Activated naive CD8-positive, alpha-beta T cell treated with anti-CD3 and anti-CD28 coated beads, Interleukin-2, amount 10 ng/mL, durations not matched to agents 7 days and 5 days (primary cell): ENCODE data around the gene HS6ST3. TPM values are rescaled to one million over a fixed set of nuclear protein-coding genes. Genes with fewer than 3 reads are reported as not detected.

Experiments
- ATAC-seq: fragments of 150-1000 bp; cut with Tn5 transposase; one replicate; pipeline ENCODE4 v1.10.0; 2021; ENCODE audit warnings: low read depth, moderate library complexity
- POLR2A ChIA-PET: fragments of 350-600 bp; sonication (Branson Sonifier 250); formaldehyde crosslinking; loops from one replicate; lab custom pipeline; 2021; ENCODE audit warnings: antibody characterized with exemption; lab: Charles Lee
- DNase-seq: peaks from one replicate; pipeline ENCODE4 v3.0.0; 2021
- H3K27ac Mint-ChIP-seq: one replicate; pipeline ENCODE4 v1.8.0; 2022; ENCODE audit warnings: mild to moderate bottlenecking, mixed read lengths
- H3K27me3 Mint-ChIP-seq: one replicate; pipeline ENCODE4 v1.8.0; 2022; ENCODE audit warnings: mild to moderate bottlenecking, moderate library complexity, mixed read lengths
- H3K36me3 Mint-ChIP-seq: one replicate; pipeline ENCODE4 v1.8.0; 2021; ENCODE audit warnings: mild to moderate bottlenecking, mixed read lengths
- H3K4me1 Mint-ChIP-seq: one replicate; pipeline ENCODE4 v1.8.0; 2021; ENCODE audit warnings: mixed read lengths
- H3K4me3 Mint-ChIP-seq: one replicate; pipeline ENCODE4 v1.8.0; 2022; ENCODE audit warnings: mild to moderate bottlenecking, moderate library complexity, mixed read lengths
- H3K9me3 Mint-ChIP-seq: one replicate; pipeline ENCODE4 v1.8.0; 2021; ENCODE audit warnings: mixed read lengths
- total RNA-seq, 2 experiments: library from RNA; stranded (reverse); gene quantifications; one replicate each; pipeline ENCODE4 v1.2.3, GENCODE V29; 2021

HS6ST3 gene
- total RNA-seq, 2 experiments from 2014 or later: not detected

GRCh38 chr13:96415831-96416385 is 326.0 kb downstream of the HS6ST3 start:
- Mint-ChIP-seq H3K27me3 (no peaks in the 10 kb centered on the region), H3K9me3 (peaks cover 8% of the 10 kb centered on the region), H3K4me3 (no peak overlapping the region), H3K4me1 (no peaks in the 10 kb centered on the region), H3K36me3 (no peaks in the 10 kb centered on the region), H3K27ac (no peak overlapping the region)
- DNase-seq: no peak
- POLR2A ChIA-PET: no interaction called here
- no peak for ATAC-seq

GRCh38 chr13:96417939-96418685 is 328.2 kb downstream of the HS6ST3 start:
- peaks cover 2% of the 10 kb centered on the region for H3K9me3 Mint-ChIP-seq
- no peak overlapping the region for H3K27ac Mint-ChIP-seq
- ATAC-seq: no peak
- no peaks in the 10 kb centered on the region for H3K36me3 Mint-ChIP-seq
- no peak for DNase-seq
- H3K4me3 Mint-ChIP-seq: no peak overlapping the region
- no peaks in the 10 kb centered on the region for H3K27me3 Mint-ChIP-seq
- H3K4me1 Mint-ChIP-seq: no peaks in the 10 kb centered on the region
- POLR2A ChIA-PET: no interaction called here

GRCh38 chr13:96421314-96421713 is 331.4 kb downstream of the HS6ST3 start:
- Mint-ChIP-seq H3K4me1 (no peaks in the 10 kb centered on the region), H3K4me3 (no peak overlapping the region), H3K27ac (no peak overlapping the region), H3K27me3 (no peaks in the 10 kb centered on the region), H3K9me3 (peaks cover 2% of the 10 kb centered on the region), H3K36me3 (no peaks in the 10 kb centered on the region)
- no peak for DNase-seq
- POLR2A ChIA-PET: no interaction called here
- no peak for ATAC-seq

GRCh38 chr13:96422002-96422401 is 332.1 kb downstream of the HS6ST3 start:
- POLR2A ChIA-PET: no interaction called here
- DNase-seq (no peak), ATAC-seq (no peak)
- H3K4me1 Mint-ChIP-seq: no peaks in the 10 kb centered on the region
- H3K27me3 Mint-ChIP-seq: no peaks in the 10 kb centered on the region
- no peak overlapping the region for H3K27ac Mint-ChIP-seq
- H3K4me3 Mint-ChIP-seq: no peak overlapping the region
- no peaks in the 10 kb centered on the region for H3K36me3 Mint-ChIP-seq
- peaks cover 2% of the 10 kb centered on the region for H3K9me3 Mint-ChIP-seq

- ATAC-seq: no peak
- Mint-ChIP-seq H3K27me3 (no peaks in the 10 kb centered on the region), H3K4me1 (no peaks in the 10 kb centered on the region), H3K27ac (no peak overlapping the region), H3K36me3 (no peaks in the 10 kb centered on the region), H3K9me3 (peaks cover 2% of the 10 kb centered on the region), H3K4me3 (no peak overlapping the region)
- POLR2A ChIA-PET: no interaction called here
- DNase-seq: no peak
Observed at GRCh38 chr13:96426167-96426566, 336.3 kb downstream of the HS6ST3 start.

GRCh38 chr13:96428911-96429310 is 339.0 kb downstream of the HS6ST3 start:
- DNase-seq: no peak
- Mint-ChIP-seq H3K9me3 (peaks cover 4% of the 10 kb centered on the region), H3K4me3 (no peak overlapping the region), H3K4me1 (no peaks in the 10 kb centered on the region), H3K27ac (no peak overlapping the region), H3K36me3 (no peaks in the 10 kb centered on the region), H3K27me3 (no peaks in the 10 kb centered on the region)
- POLR2A ChIA-PET: no interaction called here
- no peak for ATAC-seq

- Mint-ChIP-seq H3K27ac (no peak overlapping the region), H3K36me3 (no peaks in the 10 kb centered on the region), H3K9me3 (peaks cover 5% of the 10 kb centered on the region), H3K27me3 (no peaks in the 10 kb centered on the region), H3K4me3 (no peak overlapping the region), H3K4me1 (no peaks in the 10 kb centered on the region)
- ATAC-seq: no peak
- POLR2A ChIA-PET: no interaction called here
- no peak for DNase-seq
Observed at GRCh38 chr13:96431044-96431581, 341.2 kb downstream of the HS6ST3 start.

GRCh38 chr13:96444676-96445075 is 354.8 kb downstream of the HS6ST3 start:
- H3K27me3 Mint-ChIP-seq: no peaks in the 10 kb centered on the region

GRCh38 chr13:96449920-96450319 is 360.0 kb downstream of the HS6ST3 start:
- H3K27ac Mint-ChIP-seq: no peak overlapping the region
- H3K9me3 Mint-ChIP-seq: peaks cover 5% of the 10 kb centered on the region
- DNase-seq (no peak), ATAC-seq (no peak)
- POLR2A ChIA-PET: no interaction called here
- no peaks in the 10 kb centered on the region for H3K36me3 Mint-ChIP-seq
- H3K27me3 Mint-ChIP-seq: no peaks in the 10 kb centered on the region
- H3K4me1 Mint-ChIP-seq: no peaks in the 10 kb centered on the region
- H3K4me3 Mint-ChIP-seq: no peak overlapping the region

More at GRCh38 chr13:96444676-96445075, 354.8 kb downstream of the HS6ST3 start:
- H3K4me3 Mint-ChIP-seq: no peak overlapping the region
- H3K4me1 Mint-ChIP-seq: no peaks in the 10 kb centered on the region
- DNase-seq (no peak), ATAC-seq (no peak)
- H3K27ac Mint-ChIP-seq: no peak overlapping the region
- H3K36me3 Mint-ChIP-seq: no peaks in the 10 kb centered on the region
- POLR2A ChIA-PET: no interaction called here
- H3K9me3 Mint-ChIP-seq: peaks cover 7% of the 10 kb centered on the region

GRCh38 chr13:96450326-96451020 is 360.6 kb downstream of the HS6ST3 start:
- Mint-ChIP-seq H3K27me3 (no peaks in the 10 kb centered on the region), H3K36me3 (no peaks in the 10 kb centered on the region), H3K27ac (no peak overlapping the region), H3K4me1 (no peaks in the 10 kb centered on the region), H3K9me3 (peaks cover 5% of the 10 kb centered on the region), H3K4me3 (no peak overlapping the region)
- POLR2A ChIA-PET: no interaction called here
- DNase-seq: no peak
- no peak for ATAC-seq

GRCh38 chr13:96454466-96454865 is 364.6 kb downstream of the HS6ST3 start:
- Mint-ChIP-seq H3K9me3 (peaks cover 1% of the 10 kb centered on the region), H3K36me3 (no peaks in the 10 kb centered on the region), H3K27me3 (no peaks in the 10 kb centered on the region), H3K4me1 (no peaks in the 10 kb centered on the region), H3K4me3 (no peak overlapping the region), H3K27ac (no peak overlapping the region)
- no peak for DNase-seq
- POLR2A ChIA-PET: no interaction called here
- ATAC-seq: no peak

- Mint-ChIP-seq H3K4me3 (no peak overlapping the region), H3K27ac (no peak overlapping the region), H3K27me3 (no peaks in the 10 kb centered on the region), H3K4me1 (no peaks in the 10 kb centered on the region), H3K9me3 (no peaks in the 10 kb centered on the region), H3K36me3 (no peaks in the 10 kb centered on the region)
- POLR2A ChIA-PET: no interaction called here
- no peak for ATAC-seq
- no peak for DNase-seq
Observed at GRCh38 chr13:96460609-96461008, 370.7 kb downstream of the HS6ST3 start.

- H3K27ac Mint-ChIP-seq: no peak overlapping the region
- H3K9me3 Mint-ChIP-seq: peaks cover 1% of the 10 kb centered on the region
- no peaks in the 10 kb centered on the region for H3K27me3 Mint-ChIP-seq
- H3K4me3 Mint-ChIP-seq: no peak overlapping the region
- no peaks in the 10 kb centered on the region for H3K36me3 Mint-ChIP-seq
- POLR2A ChIA-PET: no interaction called here
- H3K4me1 Mint-ChIP-seq: no peaks in the 10 kb centered on the region
- no peak for ATAC-seq
- no peak for DNase-seq
Observed at GRCh38 chr13:96473526-96474180, 383.7 kb downstream of the HS6ST3 start.
